K562 (cell line): ENCODE results near the gene ZNF814.
"Not testable (repeated sequence)": the region's sequence is repeated elsewhere in the genome, so short reads cannot be mapped to it uniquely, and the experiment has no call there.

Experiments
- CBX2 ChIP-seq: fragments of 200-600 bp; sonication (generic); IDR thresholded peaks from one replicate; pipeline ENCODE4 v1.6.1; 2012; ENCODE audit warnings: mild to moderate bottlenecking, low read length, inconsistent platforms; ENCODE audit not compliant: insufficient read depth, poor library complexity, severe bottlenecking
- POLR3G ChIP-seq: IDR thresholded peaks from 2 replicates; pipeline ENCODE4 v1.6.1; 2011; ENCODE audit not compliant: insufficient read length, insufficient replicate concordance; ENCODE audit errors: extremely low read depth
- PTRF ChIP-seq: fragments of 450-650 bp; IDR thresholded peaks from 2 replicates; pipeline ENCODE4 v1.6.1; 2016; ENCODE audit warnings: mild to moderate bottlenecking, missing genetic modification characterization, missing compliant biosample characterization

GRCh38 chr19:57823155-57823554 lies 65.7 kb downstream of the ZNF814 start:
- not testable (repeated sequence) for TF ChIP-seq POLR3G, PTRF, CBX2
